Activated CD4-positive, alpha-beta memory T cell treated with anti-CD3 and anti-CD28 coated beads for 36 hours (primary cell): ENCODE data around the gene CHST11. TPM values are rescaled to one million over a fixed set of nuclear protein-coding genes. Genes with fewer than 3 reads are reported as not detected.
"Not testable (repeated sequence)": the region's sequence is repeated elsewhere in the genome, so short reads cannot be mapped to it uniquely, and the experiment has no call there.

Source experiments
- CTCF ChIA-PET: fragments of 350-600 bp; sonication (Branson Sonifier 250); formaldehyde crosslinking; loops from one replicate; lab custom pipeline; 2021; ENCODE audit warnings: antibody characterized with exemption, inconsistent platforms; lab: Charles Lee
- POLR2A ChIA-PET: fragments of 350-600 bp; sonication (Branson Sonifier 250); formaldehyde crosslinking; loops from one replicate; lab custom pipeline; 2021; ENCODE audit warnings: antibody characterized with exemption; lab: Charles Lee
- DNase-seq: peaks from one replicate; pipeline ENCODE4 v3.0.0-alpha.2; 2020
- H3K27ac Mint-ChIP-seq: one replicate; pipeline ENCODE4 v1.8.0; 2021; ENCODE audit warnings: mixed read lengths
- H3K27me3 Mint-ChIP-seq: one replicate; pipeline ENCODE4 v1.8.0; 2021; ENCODE audit warnings: mixed read lengths
- H3K36me3 Mint-ChIP-seq: one replicate; pipeline ENCODE4 v1.8.0; 2021; ENCODE audit warnings: mixed read lengths
- H3K4me1 Mint-ChIP-seq: one replicate; pipeline ENCODE4 v1.8.0; 2021; ENCODE audit warnings: low read depth, mixed read lengths
- H3K4me3 Mint-ChIP-seq: one replicate; pipeline ENCODE4 v1.8.0; 2021; ENCODE audit warnings: mild to moderate bottlenecking, mixed read lengths
- H3K9me3 Mint-ChIP-seq: one replicate; pipeline ENCODE4 v1.8.0; 2021; ENCODE audit warnings: mixed read lengths
- intact Hi-C: fragments of 100-400 bp; cut with micrococcal nuclease; formaldehyde crosslinking; loops from one replicate; pipeline ENCODE4 v1.15.1; 2023
- total RNA-seq, 2 experiments: library from RNA; stranded (reverse); gene quantifications; one replicate each; pipeline ENCODE4 v1.2.3, GENCODE V29; 2021

CHST11 gene
- total RNA-seq, 2 experiments from 2014 or later = 58.3 to 59.0 TPM

GRCh38 chr12:104741077-104741476 lies 284.3 kb downstream of the CHST11 start:
- H3K27me3 Mint-ChIP-seq = no peaks in the 10 kb centered on the region
- DNase-seq = peak; percentile 21
- intact Hi-C loops = loop anchor here (2.0 kb wide), 1 partner anchor 24 kb away; no protein-coding TSS in a partner anchor
- peak overlapping the region; percentile 50 for H3K4me3 Mint-ChIP-seq
- peak overlapping the region; percentile 70 for H3K27ac Mint-ChIP-seq
- CTCF ChIA-PET = interaction anchor here (3.3 kb wide), 1 partner anchor 359 kb away, joined by 10 read pairs; no protein-coding TSS in a partner anchor
- peaks cover 70% of the 10 kb centered on the region for H3K4me1 Mint-ChIP-seq
- POLR2A ChIA-PET = no interaction called here
- no peaks in the 10 kb centered on the region for H3K9me3 Mint-ChIP-seq
- peaks cover 1% of the 10 kb centered on the region for H3K36me3 Mint-ChIP-seq

GRCh38 chr12:104741497-104742367 lies 285.0 kb downstream of the CHST11 start:
- H3K27me3 Mint-ChIP-seq = no peaks in the 10 kb centered on the region
- CTCF ChIA-PET = interaction anchor here (3.3 kb wide), 1 partner anchor 360 kb away, joined by 10 read pairs; no protein-coding TSS in a partner anchor
- H3K4me3 Mint-ChIP-seq = no peak overlapping the region
- peak overlapping the region; percentile 70 for H3K27ac Mint-ChIP-seq
- H3K9me3 Mint-ChIP-seq = no peaks in the 10 kb centered on the region
- peaks cover 1% of the 10 kb centered on the region for H3K36me3 Mint-ChIP-seq
- no peak for DNase-seq
- intact Hi-C loops = loop anchor here (2.0 kb wide), 1 partner anchor 23 kb away; no protein-coding TSS in a partner anchor
- peaks cover 72% of the 10 kb centered on the region for H3K4me1 Mint-ChIP-seq
- POLR2A ChIA-PET = no interaction called here

GRCh38 chr12:104742551-104743201 lies 285.9 kb downstream of the CHST11 start:
- intact Hi-C loops = no loop called here
- Mint-ChIP-seq H3K27me3 (no peaks in the 10 kb centered on the region), H3K9me3 (no peaks in the 10 kb centered on the region), H3K4me1 (peaks cover 72% of the 10 kb centered on the region), H3K4me3 (no peak overlapping the region), H3K36me3 (peaks cover 1% of the 10 kb centered on the region), H3K27ac (no peak overlapping the region)
- CTCF ChIA-PET = no interaction called here
- no peak for DNase-seq
- POLR2A ChIA-PET = no interaction called here

- Mint-ChIP-seq H3K36me3 (peaks cover 1% of the 10 kb centered on the region), H3K27ac (no peak overlapping the region), H3K9me3 (no peaks in the 10 kb centered on the region), H3K4me1 (peaks cover 74% of the 10 kb centered on the region), H3K4me3 (no peak overlapping the region), H3K27me3 (no peaks in the 10 kb centered on the region)
- no peak for DNase-seq
- ChIA-PET POLR2A (no interaction called here), CTCF (no interaction called here)
- intact Hi-C loops = no loop called here
Observed at GRCh38 chr12:104743202-104743580, 286.4 kb downstream of the CHST11 start.

- H3K4me3 Mint-ChIP-seq, intact Hi-C loops, DNase-seq, POLR2A ChIA-PET, H3K27ac Mint-ChIP-seq, CTCF ChIA-PET, H3K36me3 Mint-ChIP-seq, H3K27me3 Mint-ChIP-seq, H3K9me3 Mint-ChIP-seq: not testable (repeated sequence)
- H3K4me1 Mint-ChIP-seq = peaks cover 73% of the 10 kb centered on the region
Observed at GRCh38 chr12:104743753-104744548, 287.2 kb downstream of the CHST11 start.

GRCh38 chr12:104746467-104747088 lies 289.8 kb downstream of the CHST11 start:
- no peaks in the 10 kb centered on the region for H3K9me3 Mint-ChIP-seq
- no peak overlapping the region for H3K4me3 Mint-ChIP-seq
- H3K4me1 Mint-ChIP-seq = peaks cover 61% of the 10 kb centered on the region
- DNase-seq = no peak
- POLR2A ChIA-PET = no interaction called here
- CTCF ChIA-PET = interaction anchor here (0.7 to 1.5 kb wide), 2 partner anchors 12 to 365 kb away, joined by 3 to 7 read pairs; no protein-coding TSS in a partner anchor
- H3K36me3 Mint-ChIP-seq = peaks cover 1% of the 10 kb centered on the region
- H3K27me3 Mint-ChIP-seq = no peaks in the 10 kb centered on the region
- H3K27ac Mint-ChIP-seq = no peak overlapping the region
- intact Hi-C loops = no loop called here

- intact Hi-C loops = no loop called here
- Mint-ChIP-seq H3K27me3 (no peaks in the 10 kb centered on the region), H3K4me1 (peaks cover 57% of the 10 kb centered on the region), H3K4me3 (peak overlapping the region; percentile 18), H3K9me3 (no peaks in the 10 kb centered on the region), H3K36me3 (peaks cover 1% of the 10 kb centered on the region), H3K27ac (peak overlapping the region; percentile 54)
- ChIA-PET POLR2A (no interaction called here), CTCF (interaction anchor here (0.5 to 1.6 kb wide), 4 partner anchors 13 to 366 kb away, joined by 3 to 7 read pairs (median 4); partner anchors contain the start of gene CHST11)
- peak; percentile 34 for DNase-seq
Observed at GRCh38 chr12:104747330-104747729, 290.6 kb downstream of the CHST11 start.

GRCh38 chr12:104747955-104748354 lies 291.2 kb downstream of the CHST11 start:
- CTCF ChIA-PET = interaction anchor here (1.5 to 1.6 kb wide), 2 partner anchors 43 to 366 kb away, joined by 4 to 7 read pairs; no protein-coding TSS in a partner anchor
- peak overlapping the region; percentile 54 for H3K27ac Mint-ChIP-seq
- intact Hi-C loops = loop anchor here (2.0 kb wide), 1 partner anchor 15 kb away; no protein-coding TSS in a partner anchor

GRCh38 chr12:104748356-104748755 lies 291.6 kb downstream of the CHST11 start:
- Mint-ChIP-seq H3K4me1 (peaks cover 57% of the 10 kb centered on the region), H3K27ac (no peak overlapping the region), H3K4me3 (no peak overlapping the region), H3K36me3 (no peaks in the 10 kb centered on the region), H3K27me3 (no peaks in the 10 kb centered on the region), H3K9me3 (no peaks in the 10 kb centered on the region)
- intact Hi-C loops = loop anchor here (2.0 kb wide), 1 partner anchor 14 kb away; no protein-coding TSS in a partner anchor
- CTCF ChIA-PET = interaction anchor here (1.0 to 1.6 kb wide), 2 partner anchors 42 to 367 kb away, joined by 4 to 5 read pairs; no protein-coding TSS in a partner anchor
- DNase-seq = no peak
- POLR2A ChIA-PET = no interaction called here

More at GRCh38 chr12:104747955-104748354, 291.2 kb downstream of the CHST11 start:
- no peaks in the 10 kb centered on the region for H3K9me3 Mint-ChIP-seq
- POLR2A ChIA-PET = no interaction called here
- DNase-seq = peak; percentile 51
- peak overlapping the region; percentile 18 for H3K4me3 Mint-ChIP-seq
- no peaks in the 10 kb centered on the region for H3K27me3 Mint-ChIP-seq
- H3K4me1 Mint-ChIP-seq = peaks cover 57% of the 10 kb centered on the region
- peaks cover under 1% of the 10 kb centered on the region for H3K36me3 Mint-ChIP-seq

GRCh38 chr12:104748790-104749189 lies 292.0 kb downstream of the CHST11 start:
- ChIA-PET CTCF (interaction anchor here (1.0 to 1.1 kb wide), 2 partner anchors 16 to 367 kb away, joined by 3 to 5 read pairs; no protein-coding TSS in a partner anchor), POLR2A (no interaction called here)
- intact Hi-C loops = loop anchor here (2.0 kb wide), 1 partner anchor 14 kb away; no protein-coding TSS in a partner anchor
- no peak overlapping the region for H3K4me3 Mint-ChIP-seq
- no peak overlapping the region for H3K27ac Mint-ChIP-seq
- DNase-seq = no peak
- no peaks in the 10 kb centered on the region for H3K27me3 Mint-ChIP-seq
- H3K9me3 Mint-ChIP-seq = no peaks in the 10 kb centered on the region
- H3K36me3 Mint-ChIP-seq = no peaks in the 10 kb centered on the region
- H3K4me1 Mint-ChIP-seq = peaks cover 57% of the 10 kb centered on the region

GRCh38 chr12:104749545-104749944 lies 292.8 kb downstream of the CHST11 start:
- CTCF ChIA-PET = interaction anchor here (1.0 to 1.9 kb wide), 3 partner anchors 15 to 368 kb away, joined by 3 to 6 read pairs (median 5); no protein-coding TSS in a partner anchor
- intact Hi-C loops = loop anchor here (2.0 kb wide), 1 partner anchor 13 kb away; no protein-coding TSS in a partner anchor
- Mint-ChIP-seq H3K27me3 (no peaks in the 10 kb centered on the region), H3K4me1 (peaks cover 52% of the 10 kb centered on the region), H3K9me3 (no peaks in the 10 kb centered on the region), H3K36me3 (no peaks in the 10 kb centered on the region), H3K27ac (no peak overlapping the region), H3K4me3 (no peak overlapping the region)
- no peak for DNase-seq
- POLR2A ChIA-PET = no interaction called here
